Measurements from ENCODE around the gene RGS10.

The RGS10 gene

DNA sequence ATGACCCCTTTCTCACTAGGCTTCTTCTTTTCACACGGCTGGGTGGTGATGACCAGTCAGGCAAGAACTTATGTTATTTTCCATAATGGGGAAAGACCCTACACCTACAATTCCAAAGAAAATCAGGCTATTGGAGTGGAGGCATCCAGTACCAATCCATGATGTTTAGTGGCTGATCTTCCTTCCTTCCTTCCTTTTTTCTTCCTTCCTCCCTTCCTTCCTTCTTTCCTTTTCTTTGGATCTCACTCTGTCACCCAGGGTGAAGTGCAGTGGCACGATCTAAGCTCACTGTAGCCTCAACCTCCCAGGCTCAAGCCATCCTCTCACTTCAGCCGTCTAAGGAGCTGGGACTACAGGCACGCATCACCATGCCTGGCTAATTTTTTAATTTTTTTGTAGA is 2.5 kb downstream of the RGS10 start:
- no peak for DNase-seq (ENCODE audit: low read depth, low spot score)
- POLR2A ChIA-PET = no interaction called here
- CTCF ChIA-PET = interaction anchor here (0.6 to 9.3 kb wide), 5 partner anchors 10 to 340 kb away, joined by 3 to 117 read pairs (median 4); no protein-coding TSS in a partner anchor
- H3K4me3 ChIP-seq (ENCODE audit: low read depth, low read length) = no peak overlapping the region; the same call in 1 of the 2 replicates
- no peak for TF ChIP-seq CTCF (IDR thresholded peaks at IDR 0.05; ENCODE audit: insufficient read depth, low read length, missing control alignments)

DNA sequence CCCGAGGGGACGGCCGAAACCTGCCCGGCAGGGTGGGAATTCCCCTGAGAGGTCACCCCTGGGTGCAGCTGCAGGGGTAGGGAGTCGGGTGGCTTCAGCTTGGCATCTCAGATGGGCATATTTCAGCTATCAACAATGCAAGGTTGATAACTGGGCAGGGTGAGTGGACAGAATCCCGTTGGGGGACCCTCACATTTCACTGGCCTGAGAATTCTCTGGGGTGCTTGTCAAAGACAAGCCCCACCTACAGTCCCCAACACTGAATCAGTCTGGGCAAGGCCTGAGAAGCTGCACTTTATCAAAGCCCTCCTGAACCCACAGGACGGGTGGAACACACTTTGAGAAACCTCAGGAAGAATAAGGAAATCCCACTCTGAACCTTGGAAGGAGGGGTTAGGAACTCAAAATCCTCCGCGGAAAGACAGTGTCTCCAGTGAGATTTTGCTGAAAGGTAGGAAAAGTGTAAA is 3.1 kb downstream of the RGS10 start:
- POLR2A ChIA-PET = no interaction called here
- CTCF ChIA-PET = interaction anchor here (4.3 to 9.3 kb wide), 2 partner anchors 10 to 339 kb away, joined by 12 to 117 read pairs; no protein-coding TSS in a partner anchor
- DNase-seq (ENCODE audit: low read depth, low spot score) = no peak
- TF ChIP-seq CTCF (IDR thresholded peaks at IDR 0.05; ENCODE audit: insufficient read depth, low read length, missing control alignments) = no peak
- H3K4me3 ChIP-seq (ENCODE audit: low read depth, low read length) = no peak overlapping the region

DNA sequence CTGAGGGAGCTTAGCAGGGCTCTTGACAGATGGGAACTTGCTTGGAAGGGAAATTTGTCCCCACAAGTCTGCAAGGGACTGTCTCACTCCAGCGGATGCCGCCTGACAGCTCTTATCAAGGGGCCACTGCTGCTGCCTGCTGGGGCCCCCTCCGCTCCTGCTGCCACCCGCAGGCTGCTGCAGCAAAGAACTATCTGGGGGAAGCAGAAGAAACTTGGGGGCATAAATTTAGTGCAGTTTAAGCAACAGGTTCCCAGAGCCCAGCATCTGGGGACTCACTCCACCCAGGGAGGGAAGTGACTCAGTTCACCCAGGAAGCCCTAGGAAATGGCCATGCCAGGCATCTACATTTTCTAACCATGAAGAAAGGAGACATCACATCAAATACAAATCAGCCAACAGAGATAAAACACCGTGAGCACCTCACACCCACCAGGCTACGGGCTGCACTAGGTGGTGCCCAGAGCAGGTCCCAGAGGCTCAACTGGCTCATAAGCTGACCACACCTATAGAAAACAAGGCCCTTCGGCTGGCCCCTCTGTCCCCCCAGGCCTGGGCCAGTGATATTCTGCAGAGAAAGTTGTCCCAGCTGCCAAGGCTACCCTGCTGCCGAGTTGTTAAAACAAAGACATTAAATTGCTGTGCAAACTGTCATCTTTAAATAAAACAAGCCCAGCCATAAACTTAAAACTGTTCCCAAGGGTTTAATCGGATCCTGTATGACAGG is 3.7 kb downstream of the RGS10 start:
- POLR2A ChIA-PET = no interaction called here
- CTCF ChIA-PET = interaction anchor here (0.9 to 9.3 kb wide), 5 partner anchors 9 to 338 kb away, joined by 3 to 117 read pairs (median 5); no protein-coding TSS in a partner anchor
- no peak overlapping the region for H3K4me3 ChIP-seq (ENCODE audit: low read depth, low read length)
- no peak for DNase-seq (ENCODE audit: low read depth, low spot score)
- TF ChIP-seq CTCF (IDR thresholded peaks at IDR 0.05; ENCODE audit: insufficient read depth, low read length, missing control alignments) = no peak

- TF ChIP-seq CTCF (IDR thresholded peaks at IDR 0.05; ENCODE audit: insufficient read depth, low read length, missing control alignments) = no peak
- ChIA-PET POLR2A (no interaction called here), CTCF (interaction anchor here (0.9 to 9.3 kb wide), 5 partner anchors 8 to 338 kb away, joined by 3 to 117 read pairs (median 5); no protein-coding TSS in a partner anchor)
- DNase-seq (ENCODE audit: low read depth, low spot score) = no peak
- no peak overlapping the region for H3K4me3 ChIP-seq (ENCODE audit: low read depth, low read length)
Observed at GRCh38 chr10:119537953-119538630, 4.4 kb downstream of the RGS10 start.

DNA sequence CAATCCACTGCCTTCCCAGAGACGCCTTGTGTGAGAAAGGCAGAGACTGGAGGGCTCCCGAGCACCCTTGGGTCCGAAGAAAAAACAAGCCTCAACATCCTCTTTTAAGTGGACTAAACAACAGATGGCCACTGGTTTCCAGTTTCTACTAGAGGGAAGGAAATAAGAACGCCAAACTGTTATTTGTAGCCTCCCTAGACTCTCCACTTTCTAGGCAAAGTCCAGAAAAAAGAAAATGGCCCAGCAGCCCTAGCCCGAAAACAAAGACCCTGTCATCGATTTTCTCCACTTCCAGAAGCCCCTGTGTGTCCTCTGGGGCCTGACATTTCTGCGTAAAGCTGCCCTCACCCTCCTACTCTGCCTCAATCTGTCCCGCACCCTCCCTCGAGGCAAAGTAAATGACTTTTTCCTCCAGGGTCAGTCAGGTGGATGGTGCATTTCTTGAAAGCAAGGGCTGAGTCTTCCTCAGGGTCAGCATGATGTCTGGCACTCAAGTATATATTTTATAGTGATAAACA is 6.0 kb downstream of the RGS10 start:
- TF ChIP-seq CTCF (IDR thresholded peaks at IDR 0.05; ENCODE audit: insufficient read depth, low read length, missing control alignments) = no peak
- CTCF ChIA-PET = interaction anchor here (9.3 kb wide), 1 partner anchor 336 kb away, joined by 117 read pairs; no protein-coding TSS in a partner anchor
- DNase-seq (ENCODE audit: low read depth, low spot score) = no peak

More for the DNA sequence above, 6.0 kb downstream of the RGS10 start:
- no peak overlapping the region for H3K4me3 ChIP-seq (ENCODE audit: low read depth, low read length)
- POLR2A ChIA-PET = no interaction called here
